HG02885 (cell line): Measurements from ENCODE around the gene SMIM5.
"Not testable (repeated sequence)": the region's sequence is repeated elsewhere in the genome, so short reads cannot be mapped to it uniquely, and the experiment has no call there.

ENCODE experiments used
- ATAC-seq: cut with Tn5 transposase; IDR thresholded peaks from one replicate; pipeline ENCODE4 v1.9.1; 2021; ENCODE audit warnings: mild to moderate bottlenecking; ENCODE audit not compliant: unreplicated experiment, poor library complexity

The SMIM5 gene

DNA sequence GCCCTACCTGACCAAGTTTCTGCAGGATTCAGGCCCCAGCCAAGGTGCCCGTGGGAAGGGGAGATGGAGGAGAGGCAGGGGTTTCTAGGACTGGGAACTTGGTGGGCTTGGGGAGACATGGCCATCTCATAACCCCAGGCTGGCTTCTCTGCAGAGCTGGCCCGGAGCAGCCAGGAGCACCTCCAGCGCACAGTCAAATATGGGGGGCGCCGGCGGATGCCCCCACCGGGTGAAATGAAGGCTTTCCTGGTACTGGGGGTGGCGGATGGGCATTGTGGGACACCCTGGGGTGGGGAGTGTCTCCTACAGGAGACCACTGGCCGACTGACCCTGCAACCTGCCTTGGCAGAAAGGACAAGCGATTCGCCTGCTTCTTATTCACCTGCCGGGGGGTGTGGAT lies 9.2 kb upstream of the SMIM5 start:
- ATAC-seq: no peak

DNA sequence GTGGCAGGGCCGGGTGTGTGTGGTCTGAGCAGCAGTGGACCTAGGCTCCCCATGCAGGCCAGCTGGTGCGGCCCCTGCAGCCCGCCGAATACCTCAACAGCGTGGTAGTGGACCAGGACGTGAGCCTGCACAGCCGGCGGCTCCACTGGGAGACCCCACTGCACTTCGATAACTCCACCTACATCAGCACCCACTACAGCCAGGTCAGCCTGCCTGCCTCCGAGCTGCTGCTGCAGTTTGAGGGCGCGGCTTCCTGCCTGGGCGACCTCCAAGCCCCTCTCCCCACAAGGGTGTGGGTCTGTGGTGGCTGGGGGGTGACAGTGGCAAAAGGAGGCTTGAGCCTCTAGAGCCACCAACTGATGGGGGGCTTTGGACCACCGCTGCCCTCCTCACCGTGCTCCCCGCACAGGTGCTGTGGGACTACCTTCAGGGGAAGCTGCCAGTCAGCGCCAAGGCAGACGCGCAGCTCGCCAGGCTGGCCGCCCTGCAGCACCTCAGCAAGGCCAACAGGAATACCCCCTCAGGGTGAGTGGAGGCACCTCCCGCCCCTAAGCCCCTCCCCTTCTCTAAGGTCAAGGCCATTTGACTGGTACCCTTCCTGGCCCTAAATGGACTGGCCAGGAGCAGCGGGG lies 8.4 kb upstream of the SMIM5 start:
- ATAC-seq: no peak

DNA sequence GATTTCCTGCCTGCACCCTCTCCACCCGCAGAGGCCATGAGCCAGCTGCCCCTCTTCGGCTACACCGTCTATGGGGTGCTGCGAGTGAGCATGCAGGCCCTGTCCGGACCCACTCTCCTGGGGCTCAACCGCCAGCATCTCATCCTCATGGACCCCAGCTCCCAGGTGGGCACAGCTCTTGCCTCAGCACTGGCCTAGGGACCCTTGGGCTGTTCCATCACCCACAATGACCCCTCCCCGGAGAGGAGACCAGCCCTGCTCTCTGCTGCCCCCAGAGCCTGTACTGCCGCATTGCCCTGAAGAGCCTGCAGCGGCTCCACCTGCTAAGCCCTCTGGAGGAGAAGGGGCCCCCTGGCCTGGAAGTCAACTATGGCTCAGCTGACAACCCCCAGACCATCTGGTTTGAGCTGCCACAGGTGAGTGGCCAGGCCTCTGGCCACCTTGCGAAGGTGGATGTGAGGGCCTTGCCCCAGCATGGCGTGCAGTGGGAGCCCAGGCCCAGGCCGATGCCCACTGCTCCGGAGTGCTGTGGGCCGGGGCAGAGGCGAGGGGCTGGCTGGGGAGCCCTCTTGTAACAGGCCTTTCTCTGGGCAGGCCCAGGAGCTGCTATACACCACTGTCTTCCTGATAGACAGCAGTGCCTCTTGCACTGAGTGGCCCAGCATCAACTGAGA lies 7.3 kb upstream of the SMIM5 start:
- no peak for ATAC-seq

DNA sequence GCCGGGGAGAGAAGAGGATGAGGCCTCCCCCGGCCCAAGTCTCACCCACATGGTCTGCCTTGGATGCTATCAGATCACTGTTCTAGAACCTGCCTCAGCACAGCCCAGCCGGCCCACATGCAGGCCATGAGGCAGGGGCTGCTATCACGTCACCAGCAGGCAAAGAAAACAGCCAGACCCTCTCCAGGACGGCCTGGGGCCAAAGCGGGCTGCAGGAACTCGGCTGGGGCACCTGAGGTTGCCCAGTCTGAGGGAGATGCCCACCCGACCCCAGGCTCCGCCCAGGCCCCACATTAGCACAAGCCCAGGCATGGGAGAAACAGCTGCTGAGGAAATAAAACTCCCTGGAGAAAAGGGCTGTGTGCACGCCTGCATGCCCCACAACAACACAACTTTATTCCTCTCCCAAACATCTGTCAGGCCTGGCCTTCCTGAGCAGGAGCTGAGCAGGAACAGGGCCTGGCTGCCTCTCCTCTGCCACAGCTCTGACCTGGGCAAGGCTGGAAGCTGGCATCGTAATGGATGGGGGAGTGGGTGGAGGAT lies 6.7 kb upstream of the SMIM5 start:
- no peak for ATAC-seq

DNA sequence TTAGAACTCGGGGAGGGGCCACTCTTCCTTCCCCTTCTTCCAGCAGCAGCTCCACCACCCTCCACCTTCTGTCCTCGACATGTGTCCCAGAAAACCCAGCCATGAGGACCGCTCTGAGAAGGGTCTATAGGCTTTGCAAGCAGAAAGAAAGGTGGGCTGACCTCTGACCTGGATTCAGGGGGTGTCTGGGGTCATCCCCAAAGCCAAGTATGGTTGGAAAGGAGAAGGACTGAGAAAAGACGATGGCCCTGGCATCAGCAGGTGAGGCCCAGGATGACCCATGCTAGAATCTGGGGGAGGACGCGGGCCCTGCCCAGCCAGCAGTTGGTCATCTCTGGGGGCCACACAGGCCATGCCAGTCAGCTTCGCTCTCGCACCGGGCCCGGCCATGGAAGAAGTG lies 6.1 kb upstream of the SMIM5 start:
- no peak for ATAC-seq

DNA sequence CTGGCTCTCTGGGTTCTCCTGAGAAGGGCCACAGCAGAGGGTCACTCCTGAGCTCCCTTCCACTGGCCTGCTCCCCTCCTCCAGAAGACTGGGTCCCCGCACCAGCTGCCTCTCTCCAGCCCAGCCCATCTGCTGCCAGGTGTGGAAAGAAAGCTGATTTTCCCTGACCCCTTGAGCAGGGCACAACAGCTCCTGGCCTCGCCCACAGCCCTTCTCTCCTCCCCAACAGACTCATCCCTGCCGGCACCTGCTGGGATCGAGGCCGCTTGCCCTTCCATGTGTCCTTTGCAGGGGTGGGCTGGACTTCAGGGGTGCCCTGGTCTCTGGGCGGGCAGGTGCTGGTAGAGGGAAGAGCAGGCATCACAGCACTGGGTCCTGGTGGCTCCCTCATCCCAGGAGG lies 4.8 kb upstream of the SMIM5 start:
- ATAC-seq: no peak

DNA sequence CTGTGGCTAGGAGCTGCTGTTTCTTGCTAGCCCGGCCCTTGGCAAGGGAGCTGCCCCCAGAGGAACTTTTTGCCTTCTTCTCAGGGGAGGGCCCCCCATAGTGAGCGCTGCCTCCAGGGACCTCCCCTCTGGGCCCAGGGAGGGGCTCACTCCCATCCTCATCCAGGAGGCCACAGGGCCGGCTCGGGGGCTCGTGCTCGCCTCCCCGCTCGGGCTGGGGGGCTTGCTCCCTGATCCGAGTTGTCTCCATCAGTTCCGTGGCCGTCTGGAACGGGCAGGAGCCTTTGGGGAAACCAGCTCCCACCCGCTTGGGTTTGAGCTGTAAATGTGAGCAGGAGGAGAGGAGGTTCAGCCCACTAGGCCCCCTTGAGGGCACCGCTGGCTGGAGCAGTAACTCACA lies 4.1 kb upstream of the SMIM5 start:
- ATAC-seq: no peak

DNA sequence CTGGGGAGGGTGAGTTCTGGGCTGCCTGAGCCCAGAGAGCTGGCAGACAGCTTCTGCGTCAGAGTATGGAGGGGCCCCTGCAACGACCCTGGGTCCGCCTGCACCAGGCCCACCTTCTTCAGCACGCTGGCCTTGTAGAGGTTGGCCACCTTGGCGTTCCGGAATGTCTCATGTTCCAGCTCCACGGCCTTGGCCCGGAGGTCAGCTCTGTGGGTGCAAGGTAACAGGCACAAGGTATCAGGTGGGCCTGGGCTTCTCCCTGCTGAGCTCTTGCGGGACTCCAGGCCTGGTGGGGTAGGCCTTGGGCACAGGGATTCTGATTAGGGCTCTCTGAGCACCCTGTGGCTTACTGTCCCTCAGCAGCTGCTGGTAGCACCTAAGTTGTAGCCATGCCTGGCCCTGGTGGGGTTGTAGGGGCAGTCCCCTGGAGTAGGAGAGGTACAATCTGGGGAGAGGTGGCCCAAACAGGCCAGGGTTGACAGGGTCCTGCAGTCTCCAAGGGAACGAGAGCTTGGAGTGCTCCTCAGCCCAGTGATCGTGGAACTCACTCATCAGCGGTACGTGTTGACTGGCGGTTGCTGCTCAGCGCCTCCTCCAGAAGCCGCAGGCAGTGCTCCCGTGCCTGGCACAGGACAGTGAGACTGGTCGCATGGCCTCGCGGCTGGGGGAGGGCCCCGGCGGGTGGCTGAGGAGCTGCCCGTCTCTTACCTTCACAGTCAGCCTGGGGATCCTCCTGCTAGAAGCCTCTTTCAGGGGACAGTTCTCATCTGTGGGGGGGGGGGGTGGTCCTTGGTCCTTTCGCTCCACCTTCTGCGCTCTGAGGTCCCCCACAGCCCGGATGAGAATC lies 2.9 kb upstream of the SMIM5 start:
- ATAC-seq: no peak

DNA sequence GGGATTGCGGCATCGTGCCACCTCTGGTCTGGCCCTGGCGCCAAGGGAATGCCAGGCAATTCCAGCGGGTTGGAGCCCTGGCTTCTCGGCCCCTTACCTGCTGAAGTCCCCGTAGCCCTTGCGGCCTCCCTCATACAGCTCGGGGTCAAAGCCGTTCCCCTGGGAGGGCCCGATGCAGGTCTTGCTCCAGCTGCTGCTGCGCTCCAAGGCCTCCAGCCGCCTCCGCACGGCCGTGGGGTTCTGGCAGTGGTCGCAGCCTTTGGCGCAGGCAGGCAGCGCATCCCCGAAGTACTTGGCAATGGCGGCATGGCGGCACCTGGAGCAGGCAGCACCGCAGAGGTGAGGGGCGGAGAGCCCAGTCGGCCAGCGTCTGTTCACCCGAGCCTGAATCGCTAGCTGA lies 1.9 kb upstream of the SMIM5 start:
- no peak for ATAC-seq

DNA sequence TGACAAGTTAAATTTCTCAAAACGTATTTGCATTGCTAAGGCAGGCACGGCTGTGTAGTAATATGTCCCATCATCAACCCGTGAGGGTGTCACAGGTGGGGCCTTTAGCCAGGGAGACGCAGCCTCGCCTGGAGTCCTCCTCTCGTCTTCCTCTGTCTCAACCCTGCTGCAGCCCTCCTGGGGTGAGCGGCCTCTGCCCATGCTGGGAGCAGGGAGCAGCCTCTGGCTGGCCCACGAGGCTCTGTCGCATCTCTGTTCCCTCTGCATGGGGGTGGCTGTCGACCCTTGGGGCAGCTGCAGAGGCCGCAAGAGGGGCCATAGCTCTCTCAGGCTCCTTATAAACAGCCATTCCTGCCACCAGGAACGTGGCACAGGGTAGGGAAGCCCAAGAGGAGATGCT lies 806 bp upstream of the SMIM5 start:
- no peak for ATAC-seq

DNA sequence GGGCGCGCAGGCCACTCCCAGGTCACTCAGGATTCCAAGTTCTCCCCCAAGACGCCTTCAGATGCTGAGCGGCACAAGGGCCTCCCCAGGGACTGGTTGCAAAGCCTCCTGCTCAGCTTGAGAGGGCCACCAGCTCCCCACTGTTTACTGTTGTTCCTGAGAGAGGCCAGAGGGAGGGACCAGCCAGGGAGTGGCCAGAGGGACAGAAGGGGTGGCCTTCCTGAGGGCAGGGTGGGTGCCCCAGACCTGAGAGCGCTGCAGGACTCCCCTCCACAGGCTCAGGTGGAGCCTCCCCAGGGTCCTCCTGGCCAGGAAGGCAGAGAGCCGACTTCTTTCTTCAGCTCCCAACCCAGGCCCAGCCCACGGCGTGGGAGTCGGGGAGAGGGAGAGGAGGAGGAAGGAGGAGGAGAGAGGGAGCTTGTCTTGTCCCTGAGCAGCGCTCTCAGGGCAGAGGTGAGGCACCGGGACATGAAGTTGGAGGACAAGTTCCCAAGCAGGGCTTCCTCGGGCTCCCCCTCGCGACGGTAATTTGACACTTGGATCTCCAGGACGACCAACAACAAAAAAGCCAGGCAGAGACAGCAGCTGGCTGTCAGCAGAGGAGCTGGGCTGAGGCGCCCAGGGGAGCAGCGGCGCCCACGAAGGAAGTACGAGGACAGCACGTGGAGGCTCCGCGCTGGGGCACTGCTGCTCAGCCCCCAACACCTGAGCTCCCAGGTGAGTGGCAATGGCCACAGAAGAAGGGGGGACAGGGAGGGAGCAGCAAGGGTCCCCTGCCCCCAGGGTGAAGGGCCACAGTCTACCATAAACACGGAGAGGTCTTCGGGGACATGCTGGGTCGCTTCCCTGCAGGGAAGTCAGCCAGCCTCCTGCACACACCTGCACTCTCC lies 497 bp downstream of the SMIM5 start:
- no peak for ATAC-seq

DNA sequence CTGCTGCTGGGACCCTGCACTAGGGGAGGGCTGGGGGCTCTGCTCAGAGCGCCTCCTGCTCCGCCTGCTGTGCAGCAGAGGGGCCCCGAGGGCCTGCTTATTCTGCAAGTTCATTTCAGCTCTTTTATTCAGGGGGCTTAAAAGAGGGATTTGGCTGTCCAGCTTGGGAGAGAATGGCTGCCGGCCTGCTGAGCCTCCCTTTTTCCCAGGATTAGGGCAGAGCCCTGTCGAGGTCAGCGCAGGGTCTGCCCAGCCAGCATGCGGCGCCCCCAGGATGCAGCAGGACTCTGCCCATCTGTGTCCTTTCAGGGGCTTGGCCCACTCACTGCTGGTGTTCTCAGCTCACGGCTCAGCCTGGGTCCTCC lies 1.1 kb downstream of the SMIM5 start:
- ATAC-seq: no peak

DNA sequence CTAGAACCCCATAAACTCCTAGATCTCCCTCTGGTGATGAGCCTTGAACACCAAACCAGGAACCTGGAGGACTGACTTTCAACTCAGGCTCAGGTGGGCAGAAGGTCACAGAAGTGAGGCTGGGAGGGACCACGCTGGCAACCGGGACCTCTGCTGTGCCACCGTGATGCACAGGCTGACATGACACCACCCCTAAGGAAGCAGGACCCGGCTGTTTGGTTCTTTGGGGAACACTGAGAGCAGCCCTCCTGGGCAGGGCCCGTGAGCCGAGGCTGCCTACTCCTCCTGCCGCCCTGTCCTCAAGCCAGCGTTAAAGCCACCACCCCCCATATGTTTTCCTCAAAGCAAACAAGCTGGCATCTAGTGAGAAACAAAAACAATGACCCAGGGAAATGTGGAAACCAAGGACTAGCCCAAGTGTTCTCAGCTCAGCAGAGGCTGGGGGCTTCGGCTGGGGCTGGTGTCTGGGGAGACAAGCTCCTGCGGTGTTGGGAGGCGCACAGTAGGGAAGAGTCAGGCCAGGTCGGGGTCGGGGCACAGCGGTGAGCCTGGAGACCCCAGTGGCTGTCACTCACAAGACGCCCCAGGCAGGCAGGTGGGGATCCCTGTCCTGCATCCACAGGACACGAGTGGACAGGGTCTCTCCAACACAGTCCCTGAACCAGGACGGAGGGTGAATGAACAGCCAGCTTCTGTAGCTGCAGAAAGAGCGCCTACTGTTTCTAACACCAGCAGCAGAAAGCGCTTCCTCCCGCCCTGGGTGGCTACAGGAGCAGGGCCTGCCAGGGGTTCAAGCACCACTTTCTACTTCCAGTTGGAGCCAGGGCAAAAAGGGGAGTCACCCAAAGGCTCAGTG lies 1.7 kb downstream of the SMIM5 start:
- ATAC-seq: no peak

DNA sequence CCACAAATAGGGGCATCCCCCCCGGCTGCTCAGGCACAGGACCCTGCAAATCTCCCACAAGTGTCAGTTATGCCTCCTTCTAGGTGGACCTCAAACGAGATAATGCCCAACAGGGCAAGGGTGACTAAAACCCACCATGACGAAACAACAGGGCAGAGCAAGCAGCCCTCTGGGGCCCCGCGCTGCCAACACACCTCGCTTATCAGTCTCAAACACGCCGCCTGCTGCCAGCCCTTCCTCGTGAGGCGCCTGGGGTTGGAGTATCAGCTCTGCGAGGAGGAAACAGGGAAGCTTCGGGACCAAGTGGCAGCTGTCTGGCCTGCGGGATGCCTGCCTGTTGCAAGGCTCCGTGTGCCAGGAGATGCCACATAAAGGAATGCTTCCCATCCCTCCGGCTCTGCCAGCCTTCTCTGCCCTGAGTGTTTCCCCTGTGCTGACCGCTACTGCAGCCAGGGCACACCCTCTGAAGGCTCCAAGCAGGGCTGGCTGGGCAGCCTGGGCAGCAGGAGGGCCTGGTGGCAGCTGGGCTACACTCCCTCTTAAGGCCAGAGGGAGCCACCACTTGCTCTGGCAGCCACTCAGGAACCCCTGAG lies 2.5 kb downstream of the SMIM5 start:
- no peak for ATAC-seq

DNA sequence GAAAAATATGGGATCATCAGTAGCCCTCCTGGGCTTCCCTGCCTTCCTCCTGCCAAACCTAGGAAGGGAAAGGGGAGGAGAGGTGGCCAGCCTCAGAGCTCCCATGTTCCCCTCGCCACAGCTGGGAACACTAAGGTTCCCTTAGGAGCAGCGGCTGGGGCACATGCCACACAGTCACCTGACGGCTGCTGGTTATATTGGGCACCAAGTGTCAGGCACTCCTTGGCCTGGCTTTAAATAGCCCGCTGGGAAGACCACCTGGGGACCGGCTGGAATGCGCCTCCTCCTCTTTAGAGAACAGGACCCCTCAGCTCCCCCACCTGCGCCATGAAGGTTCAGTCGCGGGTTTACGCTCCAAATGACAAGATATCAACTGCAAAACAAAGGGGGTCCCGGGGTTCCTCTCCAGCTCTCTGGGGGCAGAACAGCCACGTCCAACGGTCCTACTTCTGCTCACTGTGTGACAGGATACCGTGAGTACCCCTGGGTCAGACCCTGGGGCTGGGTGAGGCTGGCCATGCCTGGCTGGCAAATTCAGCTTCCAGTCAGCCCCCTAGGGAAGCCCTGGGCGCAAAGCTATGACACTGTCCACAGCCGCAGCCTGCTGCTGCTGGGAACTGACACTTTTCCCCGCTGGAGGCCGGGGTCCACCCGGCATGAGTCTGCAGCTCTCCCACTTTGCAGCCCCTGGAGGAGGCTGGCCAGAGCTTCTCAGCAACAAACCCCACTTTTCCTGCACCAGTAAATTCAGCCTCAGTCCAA lies 3.3 kb downstream of the SMIM5 start:
- ATAC-seq: no peak

DNA sequence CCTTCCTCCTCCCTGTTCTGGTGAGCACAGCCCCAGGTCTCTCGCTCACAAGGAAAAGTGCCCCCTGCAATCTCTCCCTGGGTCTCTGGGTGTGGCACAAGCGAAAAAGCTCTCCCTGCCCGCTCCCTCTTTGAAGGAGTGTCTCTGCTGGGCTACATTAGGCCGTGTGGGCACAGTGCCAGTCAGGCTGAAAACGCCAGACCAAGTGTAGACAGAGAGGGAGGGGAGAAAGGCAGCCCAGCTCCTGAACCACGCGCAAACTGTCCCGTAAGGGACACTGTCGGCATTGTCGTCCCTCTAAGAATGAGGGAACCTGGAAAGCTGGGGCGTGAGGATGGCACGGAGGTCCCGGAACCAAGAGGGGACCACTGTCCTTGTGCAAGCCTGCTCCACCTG lies 3.9 kb downstream of the SMIM5 start:
- ATAC-seq: no peak

DNA sequence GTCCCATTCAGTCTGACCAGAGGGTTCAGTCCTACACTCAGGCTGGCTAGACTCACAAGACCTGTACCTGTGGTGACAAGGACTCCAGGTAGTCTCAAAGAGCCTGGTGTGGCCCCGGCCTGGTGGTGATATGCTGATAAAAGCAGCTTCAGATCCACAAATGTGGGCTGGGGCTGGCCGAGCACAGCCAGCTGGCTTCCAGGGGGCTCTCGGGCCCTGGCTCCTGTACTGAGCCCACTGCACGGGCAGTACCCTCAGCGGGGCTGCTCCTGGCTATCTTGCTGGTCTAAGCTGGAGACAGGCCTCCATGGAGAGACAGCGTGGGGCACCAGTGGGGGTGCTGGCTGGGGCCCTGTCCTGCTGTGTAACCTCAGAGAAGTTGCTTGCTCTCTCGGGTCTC lies 4.3 kb downstream of the SMIM5 start:
- no peak for ATAC-seq

DNA sequence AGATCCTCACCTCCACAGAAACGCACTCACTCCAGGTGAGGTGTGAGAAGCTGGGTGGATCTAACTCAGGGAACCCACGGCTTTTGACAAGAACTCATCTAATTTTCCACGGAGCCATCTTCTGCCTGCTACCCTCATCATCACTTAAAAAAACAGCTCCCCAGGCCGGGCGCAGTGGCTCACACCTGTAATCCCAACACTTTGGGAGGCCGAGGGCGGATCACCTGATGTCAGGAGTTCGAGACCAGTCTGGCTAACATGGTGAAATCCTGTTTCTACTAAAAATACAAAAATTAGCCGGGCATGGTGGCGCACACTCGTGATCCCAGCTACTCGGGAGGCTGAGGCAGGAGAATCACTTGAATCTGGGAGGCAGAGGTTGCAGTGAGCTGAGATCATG lies 4.8 kb downstream of the SMIM5 start:
- not testable (repeated sequence) for ATAC-seq
